ENCODE data around the gene EMC10.
A peak's percentile ranks its signal among the peaks of the same experiment; 100 is the strongest.

The EMC10 gene

DNA sequence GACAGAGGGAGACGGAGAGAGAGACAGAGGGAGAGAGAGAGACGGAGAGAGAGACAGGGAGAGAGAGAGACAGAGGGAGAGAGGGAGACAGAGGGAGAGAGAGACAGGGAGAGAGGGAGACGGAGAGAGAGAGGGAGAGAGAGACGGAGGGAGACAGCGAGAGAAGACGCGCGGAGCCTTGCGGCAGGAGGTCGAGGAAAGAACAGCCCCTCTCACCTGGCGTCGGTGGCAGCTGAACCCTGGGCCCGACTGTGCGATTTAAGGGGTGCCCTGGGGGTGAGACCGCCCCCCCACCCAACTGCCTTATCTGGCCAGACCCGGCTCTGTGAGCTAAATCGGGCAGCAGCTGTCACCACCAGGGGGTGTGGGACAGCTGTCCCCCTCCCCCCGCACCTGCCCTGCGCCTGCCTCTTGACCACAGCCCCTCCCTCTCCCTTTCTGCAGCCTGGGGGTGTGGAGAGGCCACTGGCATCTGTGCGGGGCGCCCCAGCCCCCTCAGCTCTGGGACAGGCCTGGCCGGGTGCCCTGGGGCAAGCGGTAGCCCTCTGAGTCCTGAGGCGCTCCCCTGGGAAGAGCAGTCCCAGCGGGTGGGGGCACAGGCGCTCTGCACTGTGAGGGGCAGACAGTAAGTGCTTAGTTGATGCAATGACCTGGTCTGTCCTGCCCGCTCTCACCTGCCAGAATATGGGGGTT, 23.9 kb downstream of the EMC10 start:
- DNase-seq = no peak

DNA sequence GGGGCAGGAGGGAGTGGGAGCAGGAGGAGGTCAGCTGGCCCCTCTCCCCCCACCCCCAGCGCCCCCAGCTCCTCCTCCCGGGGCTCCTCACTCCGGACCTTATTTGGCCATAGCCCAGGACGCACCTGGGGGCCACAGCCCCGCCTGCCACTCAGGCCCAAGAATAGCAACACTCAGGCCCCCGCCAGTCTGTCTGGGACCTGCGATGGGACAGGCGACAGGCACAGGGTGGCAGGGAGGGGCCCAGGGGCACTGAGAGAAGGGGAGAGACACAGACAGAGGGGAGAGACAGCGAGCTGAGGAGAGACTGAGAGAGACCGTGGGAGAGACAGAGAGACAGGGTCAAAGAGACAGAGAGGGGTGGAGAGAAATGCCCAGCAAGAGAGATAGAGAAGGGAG, 24.4 kb downstream of the EMC10 start:
- DNase-seq = no peak

DNA sequence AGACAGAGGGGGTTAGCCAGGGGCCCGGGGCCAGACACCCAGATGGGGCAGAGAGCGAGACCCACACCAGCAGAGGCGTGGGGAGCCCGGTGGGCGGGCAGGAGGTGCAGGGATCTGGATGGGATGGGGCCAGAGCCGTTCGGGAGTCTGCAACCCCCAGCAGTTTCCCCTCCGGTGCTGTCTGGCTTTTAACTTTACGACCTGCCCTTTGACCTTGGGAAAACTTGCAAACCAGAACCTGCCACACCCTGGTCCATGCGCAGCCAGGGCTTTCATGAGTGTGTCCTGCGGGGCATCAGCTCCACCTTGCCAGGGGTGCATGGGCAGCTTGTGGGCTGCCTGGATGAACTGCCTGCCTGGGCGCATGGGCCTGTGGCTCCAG, 24.9 kb downstream of the EMC10 start:
- no peak for DNase-seq

DNA sequence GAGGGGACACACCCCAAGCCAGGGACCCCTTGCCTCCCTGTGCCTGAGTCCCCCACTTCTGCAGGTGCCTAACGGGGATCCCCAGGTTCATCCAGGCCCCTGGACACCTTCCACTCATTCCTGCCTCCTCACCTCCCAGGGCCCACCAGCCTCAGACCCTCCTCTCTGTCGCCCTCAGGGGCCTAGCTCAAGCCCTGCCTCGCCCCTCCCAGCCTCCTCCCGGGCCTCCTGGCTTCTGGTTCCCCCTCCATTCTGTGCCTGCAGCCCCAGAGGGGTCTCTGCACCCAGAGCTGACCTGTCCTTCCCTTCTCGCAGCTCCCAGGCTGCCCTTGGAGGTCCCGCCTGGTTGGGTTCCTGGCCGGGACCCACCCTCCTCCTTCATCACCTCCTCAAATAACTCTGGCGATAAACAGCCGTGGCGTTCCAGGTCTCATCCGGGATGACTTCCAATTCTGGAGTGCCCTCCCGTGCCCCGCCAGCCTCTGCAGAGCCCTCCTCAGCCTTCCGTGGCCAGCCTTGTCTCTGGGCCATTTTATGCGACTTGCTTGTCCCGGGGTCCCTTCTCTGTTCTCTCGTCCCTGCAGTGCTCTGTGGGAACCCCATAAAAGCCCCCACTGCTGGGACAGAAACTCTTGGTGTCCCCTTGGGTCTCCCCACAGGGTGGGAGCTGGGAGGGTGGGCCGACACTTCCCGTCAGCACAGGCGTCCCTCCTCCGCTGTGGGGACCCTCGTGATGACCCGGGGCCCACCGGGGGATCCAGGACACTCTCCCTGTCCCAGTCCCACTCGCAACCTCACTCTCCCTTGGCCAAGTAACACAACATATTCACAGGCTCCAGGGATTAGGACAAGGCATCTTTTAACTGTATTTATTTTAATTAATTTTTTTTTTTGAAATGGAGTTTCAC, 25.5 kb downstream of the EMC10 start:
- no peak for DNase-seq

DNA sequence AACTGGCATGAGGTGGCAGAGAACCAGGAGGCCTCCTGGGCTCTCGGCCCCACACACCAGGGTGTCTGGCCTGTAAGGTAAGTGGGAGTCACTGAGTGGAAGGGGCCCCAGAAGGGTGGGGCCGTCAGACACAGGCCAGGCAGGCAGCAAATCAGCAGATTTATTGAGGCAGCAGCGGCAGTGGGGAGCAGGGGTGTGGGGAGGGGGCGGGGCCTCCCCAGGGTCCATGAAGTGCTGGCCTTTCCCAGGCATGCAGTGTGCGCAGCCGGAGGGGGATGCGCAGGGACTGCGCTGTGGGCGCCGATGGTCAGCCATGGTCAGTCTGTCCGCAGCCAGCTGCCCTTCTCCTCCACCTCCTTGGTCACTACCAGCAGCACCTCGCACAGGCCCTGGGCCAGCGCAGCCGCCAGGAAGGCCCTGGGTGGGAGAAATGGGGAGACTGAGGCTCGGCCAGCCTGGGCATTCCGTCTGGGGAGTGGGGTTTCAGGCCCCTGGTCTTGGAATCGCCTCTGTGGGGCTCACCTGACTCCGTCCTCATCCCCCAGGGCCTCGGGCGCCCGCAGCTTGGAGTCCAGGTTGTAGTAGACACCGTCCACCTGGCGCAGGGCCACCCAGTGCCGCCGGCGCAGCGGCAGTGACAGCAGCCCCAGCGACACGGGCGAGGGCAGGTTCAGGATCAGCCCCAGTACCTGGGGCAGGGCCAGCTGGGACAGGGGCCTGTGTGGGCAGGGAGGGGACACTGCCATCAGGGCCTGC, 29.7 kb downstream of the EMC10 start:
- DNase-seq = no peak

DNA sequence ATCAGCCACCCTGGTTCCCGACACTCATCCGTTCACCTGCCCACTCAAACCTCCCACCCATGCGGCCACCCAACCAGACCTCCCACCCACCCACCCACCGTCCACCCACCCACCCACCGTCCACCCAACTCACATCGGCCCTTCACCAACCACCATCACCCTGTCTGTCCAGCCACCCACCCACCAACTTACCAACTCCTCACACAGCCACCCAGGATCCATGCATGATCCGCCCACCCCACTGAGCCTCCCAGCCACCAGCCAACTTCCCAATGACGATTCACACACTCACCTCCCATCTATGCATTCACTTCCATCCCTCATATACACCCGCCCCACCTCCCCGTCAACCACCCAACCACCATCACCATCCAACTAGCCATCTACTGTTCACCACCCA, 30.4 kb downstream of the EMC10 start:
- no peak for DNase-seq

DNA sequence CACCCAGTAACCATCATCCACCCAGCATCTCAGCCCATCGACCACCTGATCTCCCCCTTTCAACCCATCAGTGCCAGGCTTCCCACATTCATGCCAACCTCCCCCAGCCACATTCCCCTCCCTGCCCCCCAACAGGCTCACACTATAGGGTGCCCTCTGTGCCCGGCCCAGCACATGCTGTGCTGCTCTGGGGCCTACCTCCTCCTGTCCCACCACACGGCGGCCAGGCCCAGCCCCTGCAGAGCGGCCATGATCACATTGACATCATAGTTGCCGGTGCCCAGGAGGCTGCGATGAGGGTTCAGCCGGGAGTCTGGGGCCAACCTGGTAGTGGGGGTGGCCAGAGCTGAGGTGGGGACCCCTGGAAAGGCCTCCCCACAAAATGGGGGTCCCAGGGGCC, 31.1 kb downstream of the EMC10 start:
- DNase-seq = no peak

DNA sequence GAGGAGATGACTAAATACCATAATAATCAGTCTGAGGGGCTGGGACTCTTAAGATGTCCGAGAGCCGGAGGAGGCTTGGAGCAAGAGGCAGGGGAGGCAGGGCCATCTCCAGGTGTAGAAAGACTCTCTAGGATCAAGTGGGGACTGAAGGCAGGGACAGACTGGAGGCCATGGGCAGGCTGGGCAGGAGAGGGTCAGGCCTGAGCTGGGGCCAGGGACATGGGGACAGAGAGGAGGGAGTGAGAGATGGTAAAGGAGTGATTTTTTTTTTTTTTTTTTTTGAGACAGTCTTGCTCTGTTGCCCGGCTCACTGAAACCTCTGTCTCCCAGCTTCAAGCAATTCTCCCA, 32.5 kb downstream of the EMC10 start:
- DNase-seq = no peak

DNA sequence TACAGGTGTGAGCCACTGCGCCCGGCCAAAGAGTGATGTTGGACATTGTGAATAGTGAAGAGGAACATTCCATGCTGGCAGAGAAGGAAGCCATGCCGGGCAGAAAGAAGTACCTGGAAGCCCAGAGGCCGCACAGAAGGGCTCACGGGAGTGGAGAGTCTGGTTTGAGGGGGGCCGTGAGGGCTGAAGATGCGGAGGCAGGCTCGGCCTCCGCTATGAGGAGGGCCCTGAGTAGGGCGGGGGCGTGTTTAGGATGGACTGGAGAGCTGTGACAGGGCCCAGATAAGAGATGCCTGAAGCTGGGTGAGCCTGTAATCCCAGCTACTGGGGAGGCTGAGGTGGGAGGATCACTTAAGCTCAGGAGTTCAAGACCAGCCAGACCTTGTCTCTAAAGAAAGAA, 33.1 kb downstream of the EMC10 start:
- no peak for DNase-seq

DNA sequence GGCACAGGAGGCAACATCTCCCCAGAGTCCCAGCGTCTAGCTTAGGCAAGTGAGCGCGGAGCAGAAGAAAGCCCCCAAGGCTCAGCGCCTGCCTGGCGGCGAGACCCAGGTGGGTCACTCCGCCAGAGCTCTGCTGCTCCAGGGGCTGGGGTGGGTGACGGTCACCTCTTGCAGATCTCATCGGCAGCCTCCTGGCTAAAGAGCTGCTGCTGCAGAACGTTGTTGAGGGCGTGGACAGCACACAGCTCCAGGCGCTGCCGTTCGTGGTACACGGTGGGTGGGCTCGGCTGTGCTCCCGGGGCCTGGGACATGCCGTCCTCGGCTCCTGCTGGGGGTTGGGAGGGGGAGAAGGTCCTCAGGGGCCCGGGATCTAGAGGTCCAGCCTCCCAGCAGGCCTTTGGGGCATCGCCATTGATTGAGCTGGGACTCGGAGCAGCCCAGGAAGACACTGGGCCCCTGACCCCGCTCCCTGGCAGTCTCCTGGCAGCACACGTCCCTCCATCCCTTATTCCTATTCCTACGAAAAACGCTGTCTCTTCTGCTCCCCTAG, 33.9 kb downstream of the EMC10 start:
- DNase-seq = no peak

DNA sequence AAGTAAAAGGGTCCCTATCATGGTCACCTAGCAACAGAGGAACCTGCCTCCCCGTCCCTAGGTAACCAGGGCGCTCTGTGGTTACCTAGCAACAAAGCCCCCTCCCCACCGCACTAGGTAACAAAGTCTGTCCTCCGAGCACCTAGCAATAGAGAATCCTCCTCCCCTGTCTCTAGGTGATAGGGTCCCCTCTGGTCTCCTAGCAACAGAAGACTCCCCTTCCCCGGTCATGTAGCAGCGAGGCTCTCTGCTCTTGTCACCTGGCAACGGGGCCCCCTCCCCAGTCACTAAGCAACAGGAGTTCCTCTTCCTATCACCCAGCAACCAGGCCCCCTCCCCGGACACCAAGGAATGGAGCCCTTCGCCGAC, 34.4 kb downstream of the EMC10 start:
- DNase-seq = no peak

DNA sequence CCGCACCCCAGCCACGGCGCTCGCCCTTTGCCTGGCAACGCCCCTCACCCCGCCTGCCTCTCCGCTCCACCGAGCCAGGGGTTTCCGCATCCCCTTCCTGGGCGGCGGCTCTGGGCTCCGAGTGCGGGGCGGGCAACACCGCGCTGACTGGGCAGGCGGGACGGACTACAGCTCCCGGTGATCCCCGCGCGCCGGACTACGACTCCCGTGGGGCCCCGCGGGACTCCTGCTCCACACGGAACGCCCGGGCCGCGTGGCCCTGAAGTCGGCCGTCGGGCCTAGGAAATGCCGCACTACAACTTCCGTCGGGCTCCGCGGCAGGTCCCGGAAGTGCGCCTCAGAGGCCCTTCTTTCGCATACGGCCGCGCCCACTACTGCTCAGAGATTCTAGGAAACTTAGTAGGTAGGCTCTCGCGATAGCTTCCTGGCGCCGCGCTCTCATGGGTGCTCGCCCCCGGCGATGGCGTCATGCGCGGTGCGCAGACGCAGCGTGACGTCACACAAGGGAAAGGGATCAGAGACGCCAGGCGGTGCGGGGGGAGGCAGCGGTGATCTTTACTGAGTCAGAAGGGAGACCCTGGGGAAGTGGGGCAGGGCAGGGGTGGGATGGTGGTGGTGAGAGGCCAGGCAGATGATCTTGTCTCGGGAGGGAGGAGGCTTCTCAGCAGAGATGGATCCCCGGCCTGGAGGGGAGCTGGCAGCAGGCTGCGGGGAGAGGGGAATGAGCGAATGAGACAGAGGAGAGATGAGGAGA, 34.9 kb downstream of the EMC10 start, which contains the start of gene JOSD2:
Gene JOSD2, minus strand, starts transcription at position 123 of the 754 bp plus-strand sequence. CDS start 760 bp downstream, outside the sequence.
- peak; percentile 96 for DNase-seq

DNA sequence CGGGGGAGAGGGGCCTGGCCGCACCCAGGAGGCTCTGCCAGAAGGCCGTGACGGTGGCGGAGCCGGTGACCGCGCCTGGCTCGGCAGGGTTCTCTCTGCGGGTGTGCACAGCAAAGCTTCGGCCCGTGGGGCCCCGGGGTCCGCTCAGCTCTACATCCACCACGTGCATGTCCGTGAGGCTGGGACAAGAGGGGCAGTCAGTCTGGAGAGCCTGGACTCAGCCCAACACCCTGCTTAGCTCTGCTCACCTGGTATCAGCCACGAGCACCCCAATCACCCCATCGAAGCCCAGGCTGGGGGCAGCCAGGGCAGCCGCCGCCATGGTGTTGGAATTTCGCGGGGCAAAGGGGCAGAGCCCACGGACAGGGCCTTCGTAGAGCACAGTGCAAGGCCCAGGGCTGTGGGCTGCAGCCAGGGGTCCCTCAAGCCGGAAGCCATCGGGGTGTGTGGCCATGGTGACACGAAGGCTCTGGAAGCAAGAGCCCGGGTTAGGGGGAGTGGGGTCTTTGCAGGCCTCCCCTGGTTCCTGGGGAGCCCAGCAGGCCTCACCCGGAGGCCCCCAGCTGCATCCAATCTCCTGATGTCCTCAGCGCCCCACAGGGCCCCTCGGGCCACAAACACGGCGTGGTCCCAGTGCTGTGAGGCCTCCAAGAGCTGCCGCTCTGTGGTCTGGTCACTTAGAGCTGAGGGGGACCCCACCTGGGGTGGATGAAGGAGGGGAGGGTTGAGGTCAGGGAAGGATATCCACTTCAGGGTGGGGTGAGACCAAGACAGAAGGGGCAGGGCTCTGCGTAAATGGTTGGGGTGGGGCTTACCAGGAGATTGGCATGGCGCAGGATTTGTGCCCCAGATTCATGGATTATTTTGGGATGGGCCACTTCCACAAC, 36.0 kb downstream of the EMC10 start:
- no peak for DNase-seq

DNA sequence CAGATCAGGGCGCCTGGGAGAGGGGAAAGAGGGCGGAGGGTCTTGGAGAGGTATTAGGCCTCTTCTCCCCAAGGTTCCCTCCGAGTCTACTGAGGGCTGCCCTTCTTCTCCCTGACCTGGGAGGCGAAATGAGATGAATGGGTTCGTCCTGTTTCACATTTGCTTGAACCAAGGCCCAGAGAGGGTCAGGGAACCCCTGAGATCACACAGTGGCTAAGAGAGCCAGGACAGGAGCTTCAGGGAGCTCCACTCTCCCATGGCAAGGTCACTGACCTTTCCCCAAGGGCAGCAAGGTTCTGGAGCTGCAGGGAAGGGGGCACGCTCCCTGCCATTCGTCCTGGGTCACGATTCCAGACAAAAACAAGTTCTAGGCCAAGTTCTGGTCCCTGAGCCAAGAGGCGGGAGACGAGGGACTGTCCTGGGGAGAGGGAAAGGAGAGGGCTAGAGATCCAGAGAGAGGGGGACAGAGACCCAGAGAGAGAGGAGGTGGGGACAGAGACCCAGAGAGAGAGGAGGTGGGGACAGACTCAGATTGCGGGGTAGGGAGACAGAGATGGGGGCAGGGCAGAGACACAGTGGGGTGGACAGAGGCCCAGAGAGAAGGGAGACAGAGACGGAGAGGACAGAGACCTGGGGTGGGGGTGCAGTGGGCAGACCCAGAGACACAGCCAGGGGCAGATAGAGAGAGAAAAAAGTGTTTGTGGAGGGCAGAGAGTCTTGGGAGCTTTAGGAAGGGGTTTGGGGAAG, 36.9 kb downstream of the EMC10 start:
- no peak for DNase-seq

DNA sequence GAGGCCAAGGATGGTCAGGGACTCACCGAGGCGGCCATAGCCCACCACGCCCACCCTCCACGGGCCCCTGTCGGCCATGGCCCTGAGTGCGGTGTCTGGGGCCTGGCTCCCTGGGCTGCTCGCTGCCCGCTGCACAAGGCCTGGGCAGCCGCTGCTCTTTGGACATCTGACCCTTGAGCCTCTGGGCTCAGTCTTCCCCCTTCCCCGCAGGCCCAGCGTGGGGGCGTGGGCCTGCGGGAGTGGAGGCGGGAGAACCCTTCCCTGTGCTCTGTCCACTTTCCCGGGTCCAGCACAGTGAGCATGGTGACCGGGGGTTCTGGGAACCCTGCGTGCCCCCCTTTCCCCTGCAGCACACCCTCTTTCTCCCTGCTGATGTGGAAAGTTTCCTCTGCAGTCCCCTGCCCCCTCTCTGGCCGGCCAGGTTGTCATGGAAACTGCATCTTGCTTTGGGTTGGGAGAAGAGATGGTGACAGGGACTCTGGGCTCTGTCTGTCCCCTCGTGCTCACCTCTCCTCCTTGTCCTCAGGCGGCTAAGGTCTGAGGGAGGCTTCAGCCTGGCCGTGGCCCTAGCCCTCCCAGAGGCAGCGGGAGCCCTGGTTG, 37.5 kb downstream of the EMC10 start, which contains the start of gene ASPDH:
Gene ASPDH, minus strand, starts transcription at position 168 of the 600 bp plus-strand sequence. Its CDS starts 90 bp downstream, at position 78.
- no peak for DNase-seq

DNA sequence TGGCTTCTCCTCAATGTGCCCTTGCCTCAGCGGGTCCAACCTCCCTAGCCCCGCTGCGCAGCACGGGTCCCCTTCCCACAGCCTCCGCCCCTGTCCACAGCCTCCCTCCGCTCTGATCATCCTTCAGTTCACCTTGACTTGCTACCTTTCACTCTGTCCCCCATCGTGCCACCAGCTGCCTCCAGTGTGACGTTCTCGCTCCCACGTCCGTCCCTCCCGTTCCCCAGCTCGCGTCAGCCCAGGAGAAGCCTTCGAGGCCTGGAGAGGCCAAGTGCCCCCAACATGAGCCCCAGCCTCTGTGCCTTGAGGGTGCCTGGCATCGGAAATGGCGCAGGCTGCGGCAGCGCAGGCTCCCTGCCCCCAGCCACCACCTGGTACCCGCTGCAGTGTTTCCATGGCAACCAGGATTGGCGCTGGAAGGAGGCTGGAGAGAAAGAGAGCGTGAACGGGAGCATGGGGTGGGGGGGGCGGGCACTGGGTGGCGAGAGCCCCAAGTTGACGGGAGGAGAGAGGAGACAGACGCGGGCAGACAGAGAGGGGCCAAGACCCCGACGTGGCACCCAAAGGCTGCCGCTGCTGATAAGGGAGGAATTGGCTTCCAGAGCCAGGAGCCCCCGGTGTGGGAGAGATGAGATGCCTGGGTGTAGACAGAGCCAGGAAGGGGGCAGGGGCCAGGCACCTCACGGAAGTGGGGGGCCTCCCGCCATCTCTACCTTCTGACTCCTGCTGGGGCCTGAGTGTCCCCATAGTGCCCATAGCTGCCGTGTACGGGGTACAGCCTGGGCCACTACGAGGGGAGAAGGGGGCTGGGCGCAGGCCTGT, 38.2 kb downstream of the EMC10 start:
- DNase-seq = no peak

DNA sequence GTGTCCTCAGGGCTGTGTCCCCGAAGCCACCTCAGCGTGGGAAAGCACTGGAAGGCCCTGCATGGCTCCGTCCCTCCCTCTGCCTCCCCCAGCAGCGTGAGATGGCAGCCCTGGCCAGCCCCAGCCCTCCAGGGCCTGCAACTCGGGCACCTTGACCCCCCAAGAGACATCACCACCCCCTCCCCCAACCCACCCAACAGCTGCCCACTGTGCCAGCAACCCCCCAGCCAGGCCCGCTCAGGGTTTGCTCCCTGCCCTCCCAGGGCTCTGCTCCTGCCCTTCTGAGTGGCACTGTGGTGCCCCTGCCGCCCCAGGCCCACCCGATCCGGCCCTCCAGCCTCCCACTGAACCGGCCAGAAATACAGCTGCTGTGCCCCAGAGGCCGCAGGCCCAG, 38.9 kb downstream of the EMC10 start:
- no peak for DNase-seq

DNA sequence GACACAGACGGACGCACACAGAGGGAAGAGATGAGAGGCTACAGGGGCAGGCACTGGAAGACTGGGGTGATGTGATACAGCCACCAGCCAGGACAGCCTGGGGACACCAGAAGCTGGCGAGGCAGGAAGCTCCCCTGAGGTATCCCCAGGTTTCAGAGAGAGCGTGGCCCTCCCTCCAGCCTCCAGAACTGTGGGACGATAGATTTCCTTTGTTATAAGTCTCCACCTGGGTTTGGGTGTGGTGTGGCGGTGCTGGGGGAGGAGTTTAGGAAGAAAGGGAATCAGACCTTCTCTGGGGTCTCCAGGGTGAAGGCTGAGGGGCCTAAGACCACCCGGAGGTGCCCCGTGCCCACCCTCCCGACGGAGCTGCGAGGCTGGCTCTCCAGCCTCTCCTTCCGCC, 40.1 kb downstream of the EMC10 start:
- no peak for DNase-seq

DNA sequence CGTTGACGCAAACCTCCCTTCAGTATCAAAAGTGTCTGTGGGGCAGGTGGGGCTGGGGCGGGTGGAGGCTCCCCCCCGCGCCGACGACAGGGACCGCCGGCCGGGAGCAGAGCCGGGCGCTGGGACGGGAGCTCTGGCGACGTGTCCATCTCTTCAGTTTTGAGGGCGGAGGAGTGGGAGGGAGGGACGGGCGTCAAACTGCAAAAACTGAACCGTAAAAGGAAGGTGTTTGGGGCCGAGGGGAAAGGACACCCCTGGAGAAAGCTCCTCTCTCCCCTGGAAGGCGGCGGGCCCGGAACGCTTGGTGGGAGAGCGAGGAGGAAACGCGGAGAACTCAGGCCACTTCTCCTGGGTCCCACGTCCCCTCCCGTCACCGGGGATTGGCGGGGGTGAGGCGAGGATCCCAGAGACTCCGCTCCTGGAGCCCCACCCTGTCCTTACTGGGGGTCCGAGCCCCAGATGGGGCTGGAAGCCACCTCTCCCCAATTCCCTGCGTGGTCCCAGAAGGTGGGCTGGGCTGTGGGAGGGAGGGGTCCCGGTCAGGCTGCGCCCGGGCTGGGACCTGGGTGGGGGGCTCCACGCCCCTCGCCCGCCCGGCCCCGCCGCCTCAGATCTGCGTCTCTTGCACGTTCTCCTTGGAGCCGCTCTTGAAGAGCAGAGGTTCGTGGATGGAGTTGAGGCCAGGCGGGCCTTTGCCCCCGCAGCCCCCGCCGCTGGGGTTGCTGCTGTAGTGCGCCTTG, 40.8 kb downstream of the EMC10 start:
- no peak for DNase-seq

Data from stimulated activated CD4-positive, alpha-beta T cell treated with anti-CD3 and anti-CD28 coated beads, Interleukin-4, amount 100 ng/mL, for 1 hour (primary cell).